ENCODE results near the gene RBFOX2.

Gene RBFOX2

GRCh38 chr22:35697142-35697541 is 331.5 kb downstream of the RBFOX2 start:
- no peak for DNase-seq (ENCODE audit: low spot score)

- no peak for DNase-seq (ENCODE audit: low spot score)
Observed at GRCh38 chr22:35695202-35695601, 333.4 kb downstream of the RBFOX2 start.

GRCh38 chr22:35690001-35690400 is 338.6 kb downstream of the RBFOX2 start:
- no peak for DNase-seq (ENCODE audit: low spot score)

GRCh38 chr22:35688913-35689675 is 339.5 kb downstream of the RBFOX2 start:
- no peak for DNase-seq (ENCODE audit: low spot score)
